ENCODE results near the gene BLMH. TPM values are rescaled to one million over a fixed set of nuclear protein-coding genes. Genes with fewer than 3 reads are reported as not detected.
"Not testable (repeated sequence)": the region's sequence is repeated elsewhere in the genome, so short reads cannot be mapped to it uniquely, and the experiment has no call there.

The BLMH gene
- total and polyA plus RNA-seq, 5 donors: 11.1 to 20.6 (median 16.8) TPM

DNA sequence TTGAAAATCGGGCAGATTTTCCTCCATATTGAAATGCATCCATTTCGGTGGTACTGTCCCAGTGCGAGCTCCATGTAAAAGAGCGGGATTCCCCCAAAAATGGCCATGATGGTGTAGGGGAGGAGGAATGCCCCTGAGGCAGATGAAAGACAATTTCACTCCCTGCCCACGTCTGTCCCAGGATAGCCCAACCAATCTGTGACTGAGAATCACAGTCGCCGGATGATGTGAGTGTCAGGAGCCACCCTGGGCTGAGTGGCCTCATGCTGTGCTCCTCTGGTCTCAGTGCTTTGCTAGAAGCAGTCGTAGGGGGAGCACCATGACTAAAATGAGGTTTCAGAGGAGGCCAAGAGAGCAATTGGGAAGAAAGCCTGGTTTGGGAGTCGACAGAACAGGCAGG, 72.9 kb downstream of the BLMH start:
- no peak overlapping the region for H3K27ac ChIP-seq (ENCODE audit: low read length)
- H3K4me1 ChIP-seq (ENCODE audit: control insufficient read depth, insufficient read depth, low read length): no peaks in the 10 kb centered on the region
- no peak for DNase-seq
- intact Hi-C loops (cut with DNase I): no loop called here
- no peaks in the 10 kb centered on the region for H3K9me3 ChIP-seq (ENCODE audit: control insufficient read depth, low read length)
- ATAC-seq: no peak
- no peaks in the 10 kb centered on the region for H3K27me3 ChIP-seq (ENCODE audit: control insufficient read depth, insufficient read depth)
- H3K4me3 ChIP-seq (ENCODE audit: low read length): no peak overlapping the region
- 83% methylated on average over 9 of the region's 9 CpGs for WGBS

DNA sequence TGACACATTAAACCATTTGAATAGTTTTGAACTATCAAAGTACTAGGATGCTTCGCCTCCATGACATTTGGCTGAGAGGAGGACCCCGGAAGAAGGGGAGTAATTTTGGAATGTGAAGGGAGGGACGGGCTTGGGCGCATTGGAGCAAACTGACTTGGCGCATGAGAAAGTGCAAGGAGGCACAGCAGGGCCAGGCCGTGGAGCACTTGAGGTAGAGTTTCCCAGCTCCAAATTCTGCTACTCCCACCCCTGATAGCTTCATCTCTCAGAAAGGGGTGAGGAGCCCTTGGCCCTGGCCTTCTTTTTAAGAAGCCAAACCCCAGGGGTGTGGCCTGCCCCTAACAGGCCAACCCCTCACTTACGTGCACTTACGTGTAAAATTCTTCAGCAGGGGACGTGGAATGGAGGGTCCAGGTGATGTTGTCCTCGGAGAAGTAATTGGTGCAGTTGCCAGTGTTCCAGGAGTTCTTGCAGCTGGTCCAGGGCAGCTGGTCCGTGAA, 73.9 kb downstream of the BLMH start:
- WGBS: 95% methylated on average over 11 of the region's 11 CpGs
- intact Hi-C loops (cut with DNase I): no loop called here

DNA sequence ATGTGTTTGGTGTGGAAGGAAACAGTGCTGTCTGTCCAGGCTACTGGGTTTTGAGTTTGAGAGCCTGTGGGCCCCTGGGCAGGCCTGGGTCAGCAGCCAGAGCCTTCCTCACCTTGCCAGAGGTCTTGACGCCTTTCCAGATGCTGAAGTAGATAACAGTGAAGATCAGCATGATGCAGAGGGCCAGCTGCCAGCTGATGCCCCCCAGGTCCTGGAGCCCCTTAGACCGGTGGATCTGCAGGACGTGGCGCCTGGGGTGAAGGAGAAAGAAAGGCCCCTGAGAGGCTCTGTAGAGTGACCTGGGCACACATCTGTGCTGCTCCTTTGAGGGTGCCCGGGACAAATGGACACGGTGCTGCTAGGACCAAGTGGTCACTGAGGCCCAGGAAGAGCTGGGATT, 74.7 kb downstream of the BLMH start:
- Histone ChIP-seq H3K27me3 (ENCODE audit: control insufficient read depth, insufficient read depth) (no peaks in the 10 kb centered on the region), H3K9me3 (ENCODE audit: control insufficient read depth, low read length) (no peaks in the 10 kb centered on the region), H3K4me3 (ENCODE audit: low read length) (no peak overlapping the region), H3K27ac (ENCODE audit: low read length) (no peak overlapping the region), H3K4me1 (ENCODE audit: control insufficient read depth, insufficient read depth, low read length) (no peaks in the 10 kb centered on the region)
- intact Hi-C loops (cut with DNase I): no loop called here
- DNase-seq (no peak), ATAC-seq (no peak)
- 96% methylated on average over 6 of the region's 6 CpGs for WGBS

More for the DNA sequence above, 73.9 kb downstream of the BLMH start:
- Histone ChIP-seq H3K4me1 (ENCODE audit: control insufficient read depth, insufficient read depth, low read length) (no peaks in the 10 kb centered on the region), H3K27me3 (ENCODE audit: control insufficient read depth, insufficient read depth) (no peaks in the 10 kb centered on the region), H3K4me3 (ENCODE audit: low read length) (no peak overlapping the region), H3K27ac (ENCODE audit: low read length) (no peak overlapping the region), H3K9me3 (ENCODE audit: control insufficient read depth, low read length) (no peaks in the 10 kb centered on the region)
- DNase-seq (no peak), ATAC-seq (no peak)

DNA sequence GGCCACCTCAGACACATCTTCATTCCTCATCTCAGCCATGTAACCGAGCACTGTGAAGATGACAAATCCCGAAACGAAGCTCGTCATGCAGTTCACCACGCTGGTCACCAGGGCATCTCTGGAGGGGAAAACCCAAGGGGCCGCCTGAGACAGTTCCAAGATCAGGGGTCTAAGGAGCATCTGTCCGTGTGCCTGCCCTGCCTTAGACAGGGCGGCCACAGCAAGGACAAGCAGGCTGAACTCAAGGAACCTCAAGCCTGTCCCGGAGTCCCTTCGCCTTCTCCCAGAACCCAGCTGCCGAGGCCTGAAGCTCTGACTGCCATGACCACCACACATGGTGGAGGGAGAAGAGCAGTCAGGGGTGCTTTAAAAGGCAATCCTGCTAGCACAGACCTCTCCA, 79.0 kb downstream of the BLMH start:
- ATAC-seq: no peak
- WGBS: 90% methylated on average over 11 of the region's 11 CpGs
- no peak for DNase-seq
- intact Hi-C loops (cut with DNase I): no loop called here
- H3K9me3 ChIP-seq (ENCODE audit: control insufficient read depth, low read length): no peaks in the 10 kb centered on the region
- no peak overlapping the region for H3K27ac ChIP-seq (ENCODE audit: low read length)
- no peak overlapping the region for H3K4me3 ChIP-seq (ENCODE audit: low read length)
- H3K4me1 ChIP-seq (ENCODE audit: control insufficient read depth, insufficient read depth, low read length): no peaks in the 10 kb centered on the region
- no peaks in the 10 kb centered on the region for H3K27me3 ChIP-seq (ENCODE audit: control insufficient read depth, insufficient read depth)

DNA sequence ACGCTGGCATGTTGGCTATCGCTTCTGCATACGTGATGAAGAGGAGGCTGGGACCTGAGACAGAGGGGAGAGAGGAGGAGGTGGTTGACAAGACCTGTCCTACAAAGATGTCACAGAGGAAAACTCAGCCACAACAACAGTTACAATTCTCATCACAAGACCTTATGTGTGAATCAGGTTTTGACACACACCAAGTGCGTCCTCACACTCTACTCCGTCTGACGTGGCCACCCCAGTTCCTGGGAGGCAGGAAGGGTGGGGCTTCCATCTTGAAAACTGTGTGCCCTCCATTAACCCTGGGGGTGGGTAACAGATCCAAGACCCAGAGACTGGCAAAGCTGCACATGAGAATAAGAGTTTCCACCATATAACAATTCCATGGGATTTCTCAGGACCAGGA, 80.4 kb downstream of the BLMH start:
- no peak for ATAC-seq
- Histone ChIP-seq H3K27me3 (ENCODE audit: control insufficient read depth, insufficient read depth) (no peaks in the 10 kb centered on the region), H3K4me3 (ENCODE audit: low read length) (no peak overlapping the region), H3K4me1 (ENCODE audit: control insufficient read depth, insufficient read depth, low read length) (no peaks in the 10 kb centered on the region), H3K9me3 (ENCODE audit: control insufficient read depth, low read length) (no peaks in the 10 kb centered on the region), H3K27ac (ENCODE audit: low read length) (no peak overlapping the region)
- DNase-seq: no peak
- intact Hi-C loops (cut with DNase I): no loop called here
- WGBS: 74% methylated on average over 6 of the region's 6 CpGs

DNA sequence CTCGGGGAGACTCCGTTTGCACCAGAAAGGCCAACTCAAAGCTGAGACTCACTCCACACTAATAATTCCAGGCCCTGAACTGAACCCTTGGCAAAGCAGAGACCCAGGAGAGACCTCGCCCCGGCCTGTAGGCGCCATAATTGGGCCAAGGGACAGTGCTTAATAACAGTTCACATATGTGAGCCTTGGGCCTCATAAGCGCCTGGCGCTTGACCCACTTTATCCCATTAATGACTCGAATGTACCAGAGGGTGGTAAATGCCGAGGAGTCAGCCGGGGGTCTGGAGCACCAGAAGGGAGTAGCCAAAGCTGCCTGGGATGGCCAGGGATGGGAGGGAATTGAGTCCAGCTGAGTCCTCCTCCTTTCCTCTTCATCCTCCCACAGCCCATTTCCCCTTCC, 80.8 kb downstream of the BLMH start:
- Histone ChIP-seq H3K27me3 (ENCODE audit: control insufficient read depth, insufficient read depth) (no peaks in the 10 kb centered on the region), H3K9me3 (ENCODE audit: control insufficient read depth, low read length) (no peaks in the 10 kb centered on the region), H3K4me3 (ENCODE audit: low read length) (no peak overlapping the region), H3K27ac (ENCODE audit: low read length) (no peak overlapping the region), H3K4me1 (ENCODE audit: control insufficient read depth, insufficient read depth, low read length) (no peaks in the 10 kb centered on the region)
- no peak for ATAC-seq
- DNase-seq: no peak
- WGBS: 86% methylated on average over 10 of the region's 10 CpGs
- intact Hi-C loops (cut with DNase I): no loop called here

DNA sequence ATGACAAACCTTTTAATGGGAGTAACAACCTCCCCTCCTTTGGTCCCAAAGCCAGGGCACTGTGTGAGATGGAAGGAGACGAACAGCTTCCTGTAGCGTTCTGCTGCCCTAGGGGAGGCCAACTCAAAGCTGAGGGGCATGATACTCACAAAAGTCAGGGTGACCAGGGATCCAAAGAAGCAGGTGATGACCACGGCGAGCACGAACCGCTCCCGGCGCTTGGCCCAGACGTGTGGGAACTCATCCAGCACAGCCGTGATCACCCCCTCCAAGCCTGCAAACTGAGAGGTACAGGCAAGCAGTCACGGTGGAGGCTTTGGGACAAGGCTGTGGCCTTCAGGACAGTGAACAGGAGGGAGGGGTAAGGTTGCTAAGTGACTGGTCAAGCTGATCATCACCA, 81.4 kb downstream of the BLMH start:
- DNase-seq: no peak
- no peaks in the 10 kb centered on the region for H3K27me3 ChIP-seq (ENCODE audit: control insufficient read depth, insufficient read depth)
- intact Hi-C loops (cut with DNase I): no loop called here
- ATAC-seq: peak in 1 of 2 donors; percentile 11
- no peaks in the 10 kb centered on the region for H3K4me1 ChIP-seq (ENCODE audit: control insufficient read depth, insufficient read depth, low read length)
- 89% methylated on average over 11 of the region's 11 CpGs for WGBS
- H3K9me3 ChIP-seq (ENCODE audit: control insufficient read depth, low read length): no peaks in the 10 kb centered on the region
- no peak overlapping the region for H3K27ac ChIP-seq (ENCODE audit: low read length)
- H3K4me3 ChIP-seq (ENCODE audit: low read length): no peak overlapping the region

DNA sequence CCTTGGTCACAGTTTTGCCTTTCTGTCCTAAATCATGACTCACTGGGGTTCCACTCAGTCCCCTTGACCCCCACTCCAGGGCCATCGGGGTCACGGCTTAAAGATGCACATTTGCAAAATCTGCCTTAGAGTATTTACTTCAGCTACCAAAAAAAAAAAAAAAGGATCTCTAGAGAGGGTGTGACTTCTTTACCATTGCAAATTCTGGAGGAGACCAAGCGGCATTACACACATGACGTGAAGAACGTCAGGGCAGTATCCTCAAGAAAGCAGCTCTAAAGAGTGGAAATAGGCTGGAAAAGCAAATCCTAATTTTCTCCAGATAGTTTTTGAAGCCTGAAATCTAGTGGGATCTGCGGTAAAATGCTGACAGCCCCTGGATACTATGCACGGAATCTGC, 81.8 kb downstream of the BLMH start:
- no peak for ATAC-seq
- DNase-seq: no peak
- intact Hi-C loops (cut with DNase I): no loop called here
- H3K4me1 ChIP-seq (ENCODE audit: control insufficient read depth, insufficient read depth, low read length): no peaks in the 10 kb centered on the region
- no peak overlapping the region for H3K4me3 ChIP-seq (ENCODE audit: low read length)
- H3K9me3 ChIP-seq (ENCODE audit: control insufficient read depth, low read length): no peaks in the 10 kb centered on the region
- 96% methylated on average over 7 of the region's 7 CpGs for WGBS
- no peaks in the 10 kb centered on the region for H3K27me3 ChIP-seq (ENCODE audit: control insufficient read depth, insufficient read depth)
- no peak overlapping the region for H3K27ac ChIP-seq (ENCODE audit: low read length)

DNA sequence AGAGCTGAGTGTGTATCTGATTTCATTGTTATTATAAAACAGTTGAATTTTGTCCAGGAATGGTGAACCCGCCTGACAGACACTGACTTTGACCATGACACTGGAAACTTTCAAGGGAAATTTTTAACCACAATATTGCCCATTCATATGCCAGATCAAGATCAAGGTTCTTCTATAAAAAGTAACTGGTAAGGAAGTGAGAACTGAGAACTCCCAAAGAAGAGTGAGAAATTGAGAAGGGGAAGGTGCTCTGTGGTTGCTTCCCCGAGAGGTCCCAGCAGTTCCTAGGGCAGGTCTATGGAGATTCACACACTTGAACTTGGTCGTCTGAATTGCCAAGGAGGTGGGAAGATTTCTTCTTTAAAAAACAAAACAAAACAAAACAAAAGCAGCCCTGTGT, 83.5 kb downstream of the BLMH start:
- 75% methylated on average over 3 of the region's 3 CpGs for WGBS
- Histone ChIP-seq H3K4me1 (ENCODE audit: control insufficient read depth, insufficient read depth, low read length) (no peaks in the 10 kb centered on the region), H3K9me3 (ENCODE audit: control insufficient read depth, low read length) (no peaks in the 10 kb centered on the region), H3K27ac (ENCODE audit: low read length) (no peak overlapping the region), H3K27me3 (ENCODE audit: control insufficient read depth, insufficient read depth) (no peaks in the 10 kb centered on the region), H3K4me3 (ENCODE audit: low read length) (no peak overlapping the region)
- intact Hi-C loops (cut with DNase I): no loop called here
- ATAC-seq: no peak
- no peak for DNase-seq

DNA sequence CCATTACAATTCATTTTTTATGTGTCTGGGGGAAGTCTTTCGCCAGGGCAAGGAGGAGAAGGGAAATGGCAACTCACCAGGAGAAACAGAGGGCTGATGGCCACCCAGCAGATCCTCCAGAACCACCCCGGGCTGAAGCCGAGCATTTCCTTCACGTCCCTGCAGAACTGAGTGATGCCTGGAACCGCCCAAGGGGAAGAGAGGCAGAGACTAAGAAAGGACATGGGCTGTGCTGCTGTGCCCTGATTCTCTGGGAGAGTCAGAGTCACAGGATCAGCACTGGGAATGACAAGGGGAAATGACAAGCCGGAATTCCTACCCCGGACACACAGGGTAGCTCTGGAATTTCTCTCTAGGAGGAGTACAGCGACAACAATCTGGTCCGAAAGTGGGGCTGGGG, 84.1 kb downstream of the BLMH start:
- intact Hi-C loops (cut with DNase I): no loop called here
- Histone ChIP-seq H3K4me3 (ENCODE audit: low read length) (no peak overlapping the region), H3K4me1 (ENCODE audit: control insufficient read depth, insufficient read depth, low read length) (no peaks in the 10 kb centered on the region), H3K27me3 (ENCODE audit: control insufficient read depth, insufficient read depth) (no peaks in the 10 kb centered on the region), H3K9me3 (ENCODE audit: control insufficient read depth, low read length) (no peaks in the 10 kb centered on the region), H3K27ac (ENCODE audit: low read length) (no peak overlapping the region)
- DNase-seq (no peak), ATAC-seq (no peak)
- WGBS: 72% methylated on average over 9 of the region's 9 CpGs

DNA sequence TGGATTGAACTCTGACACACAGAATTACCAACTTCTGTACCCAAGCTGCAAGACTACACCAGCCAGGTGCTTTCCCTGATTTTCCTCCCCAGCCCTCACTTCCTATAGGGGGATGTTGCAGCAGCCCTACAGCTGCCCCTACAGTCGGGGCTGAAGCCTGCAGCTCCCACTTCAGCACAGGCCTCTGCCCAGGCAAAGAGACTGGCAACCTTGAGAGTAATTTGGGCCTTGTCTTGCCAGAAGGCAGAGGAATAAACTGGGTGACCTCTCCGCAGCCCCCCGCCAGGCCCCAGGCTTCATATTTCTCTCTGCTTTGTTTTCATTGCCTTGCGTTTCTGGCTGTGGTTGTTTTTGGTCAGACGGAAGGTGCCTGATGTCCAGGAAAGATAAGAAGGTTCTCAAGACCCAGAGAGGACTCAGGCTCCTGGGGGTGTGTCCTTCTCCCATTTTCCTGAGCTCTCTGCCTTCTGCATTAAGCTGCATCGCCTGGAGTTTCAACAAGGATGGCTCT, 88.2 kb downstream of the BLMH start:
- no peak for ATAC-seq
- no peaks in the 10 kb centered on the region for H3K4me1 ChIP-seq (ENCODE audit: control insufficient read depth, insufficient read depth, low read length)
- no peaks in the 10 kb centered on the region for H3K27me3 ChIP-seq (ENCODE audit: control insufficient read depth, insufficient read depth)
- no peaks in the 10 kb centered on the region for H3K9me3 ChIP-seq (ENCODE audit: control insufficient read depth, low read length)
- DNase-seq: no peak
- intact Hi-C loops (cut with DNase I): no loop called here
- WGBS: 80% methylated on average over 6 of the region's 6 CpGs
- H3K4me3 ChIP-seq (ENCODE audit: low read length): no peak overlapping the region
- no peak overlapping the region for H3K27ac ChIP-seq (ENCODE audit: low read length)

DNA sequence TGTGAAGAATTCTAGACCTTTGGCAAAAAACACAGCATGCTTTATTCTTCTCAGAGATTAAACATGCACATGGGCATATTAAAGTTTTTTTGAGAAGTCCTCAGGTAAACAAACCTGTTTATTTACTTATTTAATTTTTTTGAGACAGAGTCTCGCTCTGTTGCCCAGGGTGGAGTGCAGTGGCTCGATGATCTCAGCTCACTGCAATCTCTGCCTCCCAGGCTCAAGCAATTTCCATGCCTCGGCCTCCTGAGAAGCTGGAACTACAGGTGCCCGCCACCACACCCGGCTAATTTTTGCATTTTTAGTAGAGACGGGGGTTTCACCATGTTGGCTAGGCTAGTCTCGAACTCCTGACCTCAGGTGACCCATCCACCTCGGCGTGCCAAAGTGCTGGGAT, 91.1 kb downstream of the BLMH start:
- H3K4me3 ChIP-seq (ENCODE audit: low read length); H3K27me3 ChIP-seq (ENCODE audit: control insufficient read depth, insufficient read depth); ATAC-seq; H3K9me3 ChIP-seq (ENCODE audit: control insufficient read depth, low read length); H3K27ac ChIP-seq (ENCODE audit: low read length); H3K4me1 ChIP-seq (ENCODE audit: control insufficient read depth, insufficient read depth, low read length); intact Hi-C loops (cut with DNase I); DNase-seq: not testable (repeated sequence)
- 84% methylated on average over 9 of the region's 9 CpGs for WGBS

All from right cardiac atrium (tissue), 5 donors.